Aorta (tissue), 5 donors: ENCODE results near the gene WIPF2. TPM values are rescaled to one million over a fixed set of nuclear protein-coding genes. Genes with fewer than 3 reads are reported as not detected.

ENCODE experiments used
- ATAC-seq: fragments of 200-7000 bp; cut with Tn5 transposase; one replicate; pipeline ENCODE4 v1.9.1; 2022; ENCODE audit warnings: moderate library complexity; ENCODE audit not compliant: low FRiP score
- DNase-seq, 2 donors: peaks; one replicate each; pipeline ENCODE4 v3.0.0-alpha.2; 2020
- H3K27ac ChIP-seq, 2 donors: one replicate each; pipeline ENCODE4 v1.5.1; 2013; ENCODE audit warnings: low read length in 2 of 2, mild to moderate bottlenecking in 2 of 2, moderate library complexity in 2 of 2, control low read depth in 1 of 2, inconsistent platforms in 1 of 2, low read depth in 1 of 2
- H3K27me3 ChIP-seq, 2 donors: one replicate each; pipeline ENCODE4 v1.6.1; 2013; ENCODE audit warnings: control low read depth in 1 of 2, low read length in 1 of 2, mild to moderate bottlenecking in 1 of 2, moderate library complexity in 1 of 2; ENCODE audit not compliant: insufficient read depth in 2 of 2, control insufficient read depth in 1 of 2
- H3K36me3 ChIP-seq, 2 donors: one replicate each; pipeline ENCODE4 v1.6.1; 2013; ENCODE audit warnings: control low read depth in 1 of 2, low read length in 1 of 2, mild to moderate bottlenecking in 1 of 2; ENCODE audit not compliant: insufficient read depth in 2 of 2, control insufficient read depth in 1 of 2
- H3K4me1 ChIP-seq, 2 donors: one replicate each; pipeline ENCODE4 v1.6.1; 2013; ENCODE audit warnings: low read length in 2 of 2, control low read depth in 1 of 2, mild to moderate bottlenecking in 1 of 2, moderate library complexity in 1 of 2; ENCODE audit not compliant: insufficient read depth in 2 of 2, control insufficient read depth in 1 of 2
- H3K4me3 ChIP-seq, 2 donors: one replicate each; pipeline ENCODE4 v1.5.1; 2013; ENCODE audit warnings: low read length in 2 of 2, control low read depth in 1 of 2, mild to moderate bottlenecking in 1 of 2
- H3K9me3 ChIP-seq: one replicate; pipeline ENCODE4 v1.6.1; 2013; ENCODE audit warnings: mild to moderate bottlenecking, low read length; ENCODE audit not compliant: control insufficient read depth
- WGBS, 2 donors: extraction: QIAGEN DNeasy Blood & Tissue Kit; methylation state at CpG; one replicate each; pipeline ENCODE4 v1.1.7; 2013; 5-methylcytosine and 5-hydroxymethylcytosine counted together
- intact Hi-C, 2 donors: fragments of 100-400 bp; cut with DNase I; formaldehyde crosslinking; loops; one replicate each; pipeline versions ENCODE4 v1.14.2 to v1.15.0; 2022
- polyA plus RNA-seq, 2 donors: library from polyadenylated mRNA; stranded (reverse); fragments of 200-250 nt; gene quantifications; one replicate each; pipeline ENCODE4 v1.2.3, GENCODE V29; 2013
- total RNA-seq, 2 donors: library from RNA; stranded (reverse); fragmentation: NEBNext Ultra II Directional; extraction: Animal tissue kit (Norgen Biotek cat#: 25700); gene quantifications; one replicate each; pipeline ENCODE4 v1.2.1, GENCODE V29; 2021
- donor health status: healthy with polysubstance abuse.
- donor health status: Bipolar disorder and iron deficiency.
- donor health status: DM: no; HTN: no; CAD: no.
- donor health status: DM: no; HTN: no; CAD: no.
- donor health status: DM: yes; HTN: yes; CAD: no.

WIPF2 gene
- total and polyA plus RNA-seq, 4 donors = 6.3 to 28.6 (median 18.4) TPM

- ATAC-seq (peak; percentile 6), DNase-seq (peak; percentile 80 to 92)
- Histone ChIP-seq H3K4me1 (peaks cover 2 to 9% of the 10 kb centered on the region in 2 donors), H3K36me3 (no peaks in the 10 kb centered on the region), H3K27me3 (no peaks in the 10 kb centered on the region), H3K9me3 (no peaks in the 10 kb centered on the region), H3K27ac (peak overlapping the region in 1 of 2 donors; percentile 78), H3K4me3 (no peak overlapping the region)
- 5 to 7% methylated on average over 38 of the region's 38 CpGs for WGBS, 2 donors
- intact Hi-C loops = no loop called here
Observed at GRCh38 chr17:40316571-40317344, 97.7 kb downstream of the WIPF2 start.

- peak; percentile 16 for ATAC-seq
Observed at GRCh38 chr17:40317345-40317873, 98.3 kb downstream of the WIPF2 start.

GRCh38 chr17:40317880-40318829 is 99.1 kb downstream of the WIPF2 start:
- peaks cover under 1 to 5% of the 10 kb centered on the region in 2 donors for H3K4me1 ChIP-seq
- peak; percentile 94 for ATAC-seq
- intact Hi-C loops = no loop called here

More at GRCh38 chr17:40317345-40317873, 98.3 kb downstream of the WIPF2 start:
- Histone ChIP-seq H3K36me3 (no peaks in the 10 kb centered on the region), H3K27ac (peak overlapping the region in 1 of 2 donors; percentile 82), H3K4me1 (peaks cover 2 to 9% of the 10 kb centered on the region in 2 donors), H3K4me3 (peak overlapping the region; percentile 10 to 23), H3K27me3 (no peaks in the 10 kb centered on the region), H3K9me3 (no peaks in the 10 kb centered on the region)
- WGBS, 2 donors = 5 to 7% methylated on average over 6 of the region's 6 CpGs
- peak in 1 of 2 donors; percentile 72 for DNase-seq
- intact Hi-C loops = no loop called here

GRCh38 chr17:40318830-40319391 is 99.8 kb downstream of the WIPF2 start:
- no peaks in the 10 kb centered on the region for H3K9me3 ChIP-seq
- ATAC-seq (no peak), DNase-seq (peak in 1 of 2 donors; percentile 51)
- H3K36me3 ChIP-seq = no peaks in the 10 kb centered on the region
- WGBS, 2 donors = 1 to 2% methylated on average over 13 of the region's 13 CpGs
- intact Hi-C loops = no loop called here
- peak overlapping the region; percentile 73 to 78 for H3K4me3 ChIP-seq
- H3K27me3 ChIP-seq = no peaks in the 10 kb centered on the region
- peaks cover 0 to 5% of the 10 kb centered on the region in 2 donors for H3K4me1 ChIP-seq
- peak overlapping the region in 1 of 2 donors; percentile 18 for H3K27ac ChIP-seq

More at GRCh38 chr17:40317880-40318829, 99.1 kb downstream of the WIPF2 start:
- Histone ChIP-seq H3K4me3 (peak overlapping the region; percentile 73 to 78), H3K36me3 (no peaks in the 10 kb centered on the region), H3K9me3 (no peaks in the 10 kb centered on the region), H3K27me3 (no peaks in the 10 kb centered on the region), H3K27ac (peak overlapping the region in 1 of 2 donors; percentile 82)
- 0% methylated on average over 70 of the region's 70 CpGs for WGBS, 2 donors
- peak; percentile 97 for DNase-seq

GRCh38 chr17:40319651-40320540 is 100.8 kb downstream of the WIPF2 start:
- H3K27ac ChIP-seq = peak overlapping the region in 1 of 2 donors; percentile 22
- 47% methylated on average over 11 of the region's 11 CpGs for WGBS, 2 donors
- no peaks in the 10 kb centered on the region for H3K36me3 ChIP-seq
- ATAC-seq (no peak), DNase-seq (peak in 1 of 2 donors; percentile 77)
- H3K9me3 ChIP-seq = no peaks in the 10 kb centered on the region
- intact Hi-C loops = loop anchor here in 1 of 2 donors (5.0 kb wide), 1 partner anchor 208 kb away; no protein-coding TSS in a partner anchor
- H3K4me3 ChIP-seq = no peak overlapping the region
- peaks cover 0 to 9% of the 10 kb centered on the region in 2 donors for H3K4me1 ChIP-seq
- H3K27me3 ChIP-seq = no peaks in the 10 kb centered on the region

GRCh38 chr17:40320756-40321523 is 101.8 kb downstream of the WIPF2 start:
- DNase-seq (peak; percentile 88 to 91), ATAC-seq (peak; percentile 41)
- Histone ChIP-seq H3K27me3 (no peaks in the 10 kb centered on the region), H3K4me1 (peaks cover 0 to 9% of the 10 kb centered on the region in 2 donors), H3K27ac (peak overlapping the region in 1 of 2 donors; percentile 85), H3K9me3 (no peaks in the 10 kb centered on the region), H3K4me3 (no peak overlapping the region), H3K36me3 (no peaks in the 10 kb centered on the region)
- intact Hi-C loops = loop anchor here in 1 of 2 donors (5.0 kb wide), 1 partner anchor 209 kb away; no protein-coding TSS in a partner anchor
- WGBS, 2 donors = 6 to 9% methylated on average over 19 of the region's 19 CpGs

GRCh38 chr17:40321524-40321929 is 102.4 kb downstream of the WIPF2 start:
- Histone ChIP-seq H3K36me3 (no peaks in the 10 kb centered on the region), H3K9me3 (no peaks in the 10 kb centered on the region), H3K27ac (peak overlapping the region in 1 of 2 donors; percentile 85), H3K27me3 (no peaks in the 10 kb centered on the region), H3K4me1 (peaks cover 0 to 6% of the 10 kb centered on the region in 2 donors), H3K4me3 (no peak overlapping the region)
- intact Hi-C loops = loop anchor here in 1 of 2 donors (5.0 kb wide), 1 partner anchor 209 kb away; no protein-coding TSS in a partner anchor
- no peak for DNase-seq
- no peak for ATAC-seq
- 19 to 20% methylated on average over 4 of the region's 4 CpGs for WGBS, 2 donors
